ENCODE measurements around the gene C19orf53.

GRCh38 chr19:13778847-13779246 is 4.6 kb downstream of the C19orf53 start:
- TF ChIP-seq CTCF (conservative IDR thresholded peaks at IDR 0.05) (no peak), ZFX (IDR thresholded peaks at IDR 0.05) (no peak)

All from C4-2B (cell line).